ENCODE data around the gene ZNF76.

- TF ChIP-seq CTCF (IDR thresholded peaks at IDR 0.05; ENCODE audit: low read depth, low read length, missing input control) (no peak), HNF4A (conservative IDR thresholded peaks at IDR 0.05) (no peak), NR2F2 (IDR thresholded peaks at IDR 0.05) (no peak), TAF1 (conservative IDR thresholded peaks at IDR 0.05) (no peak)
Observed at GRCh38 chr6:35267446-35267845, 7.9 kb downstream of the ZNF76 start.

Data from liver (tissue), 3 donors.